NCI-H2029 treated with DMSO at 0.1 percent for 48 hours (cell line): ENCODE results near the gene SLC25A22.

Experiments
- DNase-seq: peaks from one replicate; lab custom pipeline; 2025; lab: John Stamatoyannopoulos, UW

Gene SLC25A22

DNA sequence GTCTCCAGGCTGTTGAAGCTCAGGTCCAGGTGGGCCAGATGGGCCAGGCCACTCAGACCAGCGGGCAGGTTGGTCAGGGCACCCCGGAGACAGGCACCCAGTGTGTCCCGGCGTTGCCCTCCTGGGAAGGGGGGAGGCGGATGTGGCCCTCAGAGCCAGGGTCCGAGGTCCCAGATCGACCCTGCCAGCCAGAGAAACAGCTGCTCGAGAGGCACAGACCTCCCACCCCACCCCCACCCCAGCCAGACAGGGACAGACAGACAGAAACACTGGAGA is 5.3 kb upstream of the SLC25A22 start:
- no peak for DNase-seq

GRCh38 chr11:802693-803466 is 4.8 kb upstream of the SLC25A22 start:
- no peak for DNase-seq

DNA sequence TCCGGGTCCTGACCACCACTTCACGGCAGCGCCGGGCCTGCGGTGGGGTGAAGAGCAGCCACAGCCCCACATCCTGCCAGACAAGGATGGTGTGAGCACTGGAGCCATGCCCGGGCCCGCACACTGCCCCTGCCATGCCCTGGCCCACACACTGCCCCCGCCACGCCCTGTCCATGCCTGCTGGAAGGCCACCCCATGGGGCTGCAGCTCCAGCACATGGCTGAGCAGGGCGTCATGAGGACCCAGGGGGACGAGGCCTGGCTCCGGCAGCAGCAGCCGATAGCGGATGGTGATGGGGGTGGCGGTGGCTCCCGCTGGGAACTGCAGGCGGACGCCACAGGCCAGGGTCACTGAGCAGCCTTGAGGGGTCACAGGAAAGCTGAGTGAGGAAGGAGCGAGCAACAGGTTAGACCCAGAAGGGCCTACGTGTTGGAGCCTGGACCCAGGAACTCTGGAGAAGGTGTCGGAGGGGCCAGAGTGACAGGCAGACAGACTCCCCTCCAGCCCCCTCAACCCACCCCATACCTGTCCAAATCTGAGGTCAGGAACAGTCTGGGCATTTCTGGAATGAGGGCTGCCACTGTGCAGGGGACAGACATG is 4.0 kb upstream of the SLC25A22 start:
- DNase-seq = no peak

- DNase-seq = no peak
Observed at GRCh38 chr11:801097-801780, 3.2 kb upstream of the SLC25A22 start.

GRCh38 chr11:800473-800872 is 2.4 kb upstream of the SLC25A22 start:
- DNase-seq = no peak

DNA sequence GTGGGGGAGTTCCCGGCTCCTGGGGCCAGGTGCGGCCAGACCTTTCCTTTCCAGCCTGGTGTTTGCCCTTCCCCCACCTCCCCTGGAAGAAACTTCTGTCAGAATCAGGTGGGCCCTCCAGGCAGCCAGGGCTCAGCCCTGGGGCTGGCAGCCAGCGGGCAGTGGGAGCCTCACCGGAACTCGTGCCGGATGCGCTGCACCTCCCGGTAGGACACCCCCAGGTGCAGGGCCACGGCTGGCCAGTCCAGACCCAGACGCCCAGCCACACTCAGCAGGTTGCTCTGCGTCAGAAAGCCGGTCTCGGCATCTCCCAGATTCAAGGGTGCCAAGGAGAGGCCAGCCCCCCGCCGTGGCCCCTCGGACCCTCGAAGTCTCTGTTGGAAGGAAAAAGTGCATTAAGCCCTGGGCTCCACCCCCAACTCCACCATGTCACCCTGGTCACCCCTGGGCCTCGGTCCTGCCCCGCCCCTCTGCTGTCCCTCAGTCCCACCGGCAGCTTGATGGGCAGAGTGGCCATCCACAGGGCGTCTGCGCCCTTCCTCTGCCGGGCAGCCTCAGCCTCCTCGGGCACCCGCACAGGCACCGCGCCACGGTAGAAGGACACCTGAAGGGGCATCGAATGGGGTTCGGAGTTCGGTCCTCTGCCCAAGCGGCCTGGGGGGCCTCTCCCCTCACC is 1.7 kb upstream of the SLC25A22 start:
- DNase-seq = no peak

DNA sequence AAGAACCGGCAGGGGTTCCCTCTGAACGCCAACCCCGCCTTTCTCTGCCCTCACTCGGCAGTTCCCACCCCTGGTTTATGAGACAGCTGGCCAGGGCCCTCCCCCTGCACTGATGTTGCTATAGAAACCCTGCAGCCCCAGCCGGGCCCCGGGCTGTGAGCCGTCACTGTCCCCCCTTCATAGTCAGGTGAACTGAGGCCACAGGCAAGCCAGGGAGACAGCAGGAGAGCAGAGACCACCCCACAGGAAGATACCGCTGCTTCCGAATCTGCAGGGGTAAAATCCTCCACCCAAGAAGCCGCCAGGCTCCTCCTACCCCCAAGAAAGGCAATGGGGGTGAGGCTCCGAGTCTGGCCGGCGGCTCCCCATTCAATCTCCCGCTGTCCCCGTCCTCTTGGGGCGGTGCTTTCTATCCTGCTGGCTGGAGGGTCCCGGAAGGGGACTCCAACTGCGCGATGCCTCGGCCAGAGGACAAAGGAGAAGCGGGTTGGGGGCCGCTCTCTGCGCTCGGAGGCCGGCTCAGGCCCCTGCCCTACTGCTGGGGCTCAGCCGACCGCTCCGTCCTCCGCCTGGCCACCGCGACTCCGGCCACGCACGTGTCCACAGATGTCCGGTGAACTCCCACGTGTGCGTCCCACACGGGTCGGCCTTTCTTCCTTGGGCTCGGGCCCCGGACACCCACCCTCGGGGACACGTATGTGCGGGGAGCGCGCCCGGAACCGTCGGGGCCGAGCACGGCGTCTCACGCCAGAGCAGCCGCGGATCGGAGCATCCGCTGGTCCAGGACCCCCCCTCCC is 587 bp downstream of the SLC25A22 start:
- DNase-seq = peak; percentile 32

DNA sequence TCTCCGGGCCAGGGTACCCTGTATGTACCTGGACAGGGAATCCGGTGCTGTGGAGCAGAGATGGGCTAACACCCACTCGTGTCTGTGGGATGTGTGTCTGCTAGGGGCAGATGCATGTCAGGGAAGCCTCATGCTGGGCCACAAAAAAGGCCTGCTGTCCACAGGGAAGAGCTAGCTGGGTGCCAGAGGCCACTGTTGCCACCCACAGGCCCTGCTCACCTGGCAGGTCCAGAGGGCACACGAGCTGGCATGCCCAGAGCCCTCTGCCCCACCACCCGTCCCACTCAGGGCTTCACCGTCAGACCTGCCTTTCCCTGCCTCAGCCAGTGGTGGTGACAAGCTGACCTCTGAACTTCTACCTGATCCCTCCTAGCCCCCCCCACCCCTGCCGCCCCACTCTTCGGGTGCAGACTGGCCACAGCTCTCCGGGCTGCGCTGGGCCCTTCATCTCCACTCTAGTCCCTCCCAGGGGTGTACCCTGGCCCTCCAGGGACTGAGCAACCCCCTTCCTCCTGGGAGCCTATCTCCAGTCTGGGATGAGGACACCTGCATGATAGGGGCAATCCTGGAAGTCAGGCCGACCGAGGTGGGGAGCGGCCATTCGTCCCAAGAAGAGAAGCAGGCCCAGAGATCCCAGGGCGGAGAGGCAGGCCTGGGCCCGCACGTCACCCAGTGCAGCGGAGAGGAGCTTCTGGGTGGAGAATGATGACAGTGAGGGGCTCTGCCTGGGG is 1.4 kb downstream of the SLC25A22 start:
- no peak for DNase-seq

DNA sequence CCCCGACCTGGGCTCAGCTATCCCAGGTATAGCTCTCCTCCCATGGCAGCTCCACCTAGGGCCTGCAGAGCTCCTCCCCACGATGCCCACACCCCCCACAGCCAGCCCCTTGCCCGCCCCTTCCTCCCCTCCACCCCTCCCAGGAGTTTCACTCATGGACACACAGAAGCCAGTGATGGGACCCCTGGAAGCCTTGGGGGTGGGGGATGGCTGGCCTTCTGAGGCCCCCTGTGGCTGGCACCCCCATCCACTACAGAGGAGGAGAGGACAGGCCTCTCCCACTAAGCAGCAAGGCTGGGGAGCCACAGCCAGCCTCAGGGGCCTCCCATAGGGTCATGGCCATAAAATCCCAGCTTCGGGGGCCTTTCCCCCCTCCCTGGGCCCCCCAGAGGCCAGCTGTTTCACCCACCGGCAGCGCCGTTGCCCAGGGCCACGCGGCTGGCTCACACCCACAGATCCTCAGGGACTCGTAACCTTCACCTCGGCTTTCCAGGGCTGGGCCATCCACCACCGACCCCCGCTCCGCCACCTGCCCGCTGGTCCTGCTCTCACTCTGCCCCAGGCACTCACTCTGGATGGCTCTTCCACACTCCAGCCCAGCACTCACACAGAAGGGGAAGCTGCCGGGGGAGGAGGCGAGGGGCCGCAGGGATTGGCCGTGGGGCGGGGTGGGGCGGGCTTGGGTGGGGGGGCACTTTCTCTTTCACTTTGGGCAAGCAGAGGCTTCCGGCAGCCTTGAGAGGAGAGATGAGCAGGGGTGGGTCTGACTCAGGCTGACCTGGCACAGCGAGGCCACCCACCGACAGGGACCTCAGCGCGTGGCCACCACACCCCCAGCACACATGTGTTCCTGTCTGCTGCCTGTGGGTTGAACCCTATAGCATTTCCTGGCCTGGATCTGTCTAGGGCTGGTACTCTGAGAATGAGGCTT is 2.2 kb downstream of the SLC25A22 start:
- DNase-seq = peak; percentile 58

DNA sequence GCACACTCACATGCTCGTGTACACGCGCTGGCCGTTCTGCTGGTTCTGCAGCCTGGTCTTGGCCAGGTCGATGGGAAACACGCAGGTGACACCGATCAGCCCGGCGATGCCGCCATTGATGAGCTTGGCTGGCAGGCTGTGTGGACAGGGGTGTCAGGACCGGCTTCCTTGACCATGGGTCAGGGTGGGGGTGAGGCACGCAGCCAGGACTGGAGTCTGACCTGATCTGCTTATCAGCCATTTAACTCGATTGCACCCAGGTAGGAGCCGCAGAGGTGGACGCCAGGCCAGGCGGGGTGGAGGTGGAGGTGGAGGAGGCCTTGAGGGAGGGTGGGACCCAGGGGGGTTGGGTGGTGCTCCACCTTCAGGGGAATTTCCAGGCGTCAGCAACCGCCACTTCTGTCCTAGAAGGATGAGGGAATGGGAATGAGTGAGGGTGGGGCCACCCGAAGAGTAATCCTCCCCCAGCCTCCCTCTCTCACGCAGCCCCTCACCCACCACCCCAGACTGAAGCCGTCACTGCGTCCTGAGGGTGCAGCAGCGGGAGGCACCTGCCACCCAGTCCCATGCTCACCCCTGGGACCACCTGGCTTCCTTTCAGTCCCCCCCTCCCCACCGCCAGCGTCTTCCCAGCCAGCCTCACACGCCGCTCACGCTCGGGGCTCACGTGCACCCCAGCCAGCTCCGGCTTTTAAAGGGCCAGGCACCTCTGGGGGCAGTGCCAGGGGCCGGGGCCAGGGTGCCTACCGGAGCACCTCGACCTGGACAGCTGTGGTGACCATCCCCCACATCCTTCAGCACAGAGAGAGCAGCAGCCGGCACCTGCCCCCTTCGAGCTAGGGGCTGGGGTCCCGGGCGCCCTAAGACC is 3.1 kb downstream of the SLC25A22 start:
- no peak for DNase-seq

- DNase-seq = no peak
Observed at GRCh38 chr11:794013-794765, 3.9 kb downstream of the SLC25A22 start.

DNA sequence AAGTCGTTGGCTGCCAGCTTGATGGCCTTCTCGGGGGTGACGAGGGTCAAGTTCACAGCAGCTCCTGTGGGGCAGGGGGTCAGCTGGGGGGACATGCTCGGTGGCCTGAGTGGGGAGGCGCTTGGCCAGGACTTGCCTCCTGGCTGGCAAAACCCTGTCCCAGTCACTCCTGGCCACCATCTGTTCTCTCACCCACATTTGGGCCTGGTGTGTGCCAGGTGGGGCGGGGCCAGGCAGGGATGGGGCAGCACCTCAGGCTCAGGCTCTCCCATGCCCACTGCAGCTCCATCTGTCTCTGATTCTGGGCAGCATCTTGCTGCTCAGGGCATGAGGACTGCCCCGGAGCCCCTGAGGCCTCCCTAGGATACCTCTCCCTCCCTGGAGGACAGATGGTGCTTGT is 4.5 kb downstream of the SLC25A22 start:
- no peak for DNase-seq

DNA sequence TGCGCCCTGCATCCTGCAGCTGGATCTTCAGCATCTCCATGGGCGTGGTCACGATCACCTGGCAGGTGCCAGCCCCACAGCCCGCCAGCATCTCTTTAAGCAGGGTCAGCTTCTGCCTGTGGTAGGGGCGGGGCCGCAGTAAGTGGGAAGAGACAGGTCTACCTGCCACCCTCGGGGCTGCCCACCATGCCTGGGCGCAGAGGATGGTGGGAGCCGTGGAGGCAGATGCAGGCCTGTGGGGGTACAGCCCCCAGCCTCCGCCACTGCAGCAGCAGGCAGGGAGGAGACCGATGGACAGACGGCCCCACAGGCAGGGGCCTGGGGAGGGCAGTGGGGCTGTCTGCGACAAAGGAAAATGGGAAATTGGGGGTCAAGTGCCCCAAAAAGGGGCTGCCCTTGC is 5.2 kb downstream of the SLC25A22 start:
- no peak for DNase-seq

- no peak for DNase-seq
Observed at GRCh38 chr11:792535-792821, 5.6 kb downstream of the SLC25A22 start.

- no peak for DNase-seq
Observed at GRCh38 chr11:791658-792534, 6.2 kb downstream of the SLC25A22 start.

- DNase-seq = no peak
Observed at GRCh38 chr11:790721-791564, 7.1 kb downstream of the SLC25A22 start.

- no peak for DNase-seq
Observed at GRCh38 chr11:789943-790342, 8.1 kb downstream of the SLC25A22 start, which contains the start of gene CEND1. CEND1 (minus strand) TSS chr11:790090; CDS start chr11:788576, 1,514 bp downstream.
